ENCODE data around the gene GUCA2A. TPM values are rescaled to one million over a fixed set of nuclear protein-coding genes. Genes with fewer than 3 reads are reported as not detected.

GUCA2A gene
- total RNA-seq, 3 donors from 2014 or later, result not detected

DNA sequence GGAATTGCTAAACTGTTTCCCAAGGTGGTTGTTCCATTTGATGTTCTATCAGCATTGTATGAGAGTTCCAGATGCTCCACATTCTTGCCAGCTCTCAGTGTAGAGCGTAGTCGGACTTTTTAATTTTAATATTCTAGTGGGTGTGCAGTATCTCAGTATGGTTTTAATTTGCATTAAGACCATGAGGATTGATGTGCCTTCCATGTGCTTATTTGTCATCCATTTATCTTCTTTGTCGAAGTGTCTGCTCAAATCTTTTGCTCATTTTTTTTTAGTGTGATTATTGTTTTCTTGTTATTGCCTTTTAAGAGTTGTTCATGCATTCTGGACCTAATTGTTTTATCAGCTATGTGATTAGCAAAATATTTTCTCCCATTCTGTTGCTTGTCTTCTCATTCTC, 25.1 kb downstream of the GUCA2A start:
- DNase-seq, result no peak
- Mint-ChIP-seq H3K36me3 (ENCODE audit: insufficient read depth) (no peaks in the 10 kb centered on the region), H3K9me3 (no peaks in the 10 kb centered on the region), H3K27me3 (ENCODE audit: low read depth) (peaks cover 14% of the 10 kb centered on the region), H3K4me3 (no peak overlapping the region), H3K4me1 (ENCODE audit: low read depth) (peaks cover 4% of the 10 kb centered on the region)
- ATAC-seq, result no peak

DNA sequence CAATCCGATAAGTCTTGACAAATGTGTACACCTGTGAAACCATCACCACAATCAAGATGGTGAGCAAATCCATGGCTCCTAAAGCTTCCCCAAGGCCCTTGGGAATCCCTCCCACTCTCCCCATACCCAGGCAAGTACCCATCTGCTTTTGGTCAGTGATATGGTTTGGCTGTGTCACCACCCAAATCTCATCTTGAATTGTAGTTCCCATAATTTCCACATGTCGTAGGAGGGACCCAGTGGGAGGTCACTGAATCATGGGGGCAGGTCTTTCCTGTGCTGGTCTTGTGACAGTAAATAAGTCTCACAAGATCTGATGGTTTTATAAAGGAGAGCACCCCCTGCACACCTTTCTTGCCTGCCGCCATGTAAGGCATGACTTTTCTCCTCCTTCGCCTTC, 26.0 kb downstream of the GUCA2A start:
- ATAC-seq (no peak), DNase-seq (no peak)
- Mint-ChIP-seq H3K27me3 (ENCODE audit: low read depth) (peaks cover 14% of the 10 kb centered on the region), H3K4me3 (no peak overlapping the region), H3K9me3 (no peaks in the 10 kb centered on the region), H3K36me3 (ENCODE audit: insufficient read depth) (no peaks in the 10 kb centered on the region), H3K4me1 (ENCODE audit: low read depth) (peaks cover 4% of the 10 kb centered on the region)

DNA sequence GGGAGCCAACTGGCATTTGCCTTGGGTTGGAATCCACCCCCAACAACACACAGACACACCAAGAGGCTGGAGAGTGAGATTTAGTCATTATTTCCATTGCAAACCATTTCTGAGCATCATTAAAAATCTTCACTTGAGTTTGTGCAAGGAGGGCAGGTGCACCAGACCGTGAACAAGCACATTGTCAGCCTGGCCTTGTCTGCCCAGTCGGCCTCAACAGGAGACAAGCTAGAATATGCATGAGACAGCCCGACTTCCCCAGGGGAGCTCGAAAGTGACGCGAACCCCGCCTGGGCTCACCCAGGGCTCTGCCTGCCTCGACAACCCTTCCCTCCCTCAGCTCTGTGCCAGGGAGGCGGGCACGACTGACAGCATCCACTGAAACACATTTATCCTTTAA, 26.8 kb downstream of the GUCA2A start:
- no peak for ATAC-seq
- Mint-ChIP-seq H3K4me3 (no peak overlapping the region), H3K4me1 (ENCODE audit: low read depth) (no peaks in the 10 kb centered on the region), H3K9me3 (no peaks in the 10 kb centered on the region), H3K36me3 (ENCODE audit: insufficient read depth) (no peaks in the 10 kb centered on the region), H3K27me3 (ENCODE audit: low read depth) (peaks cover 14% of the 10 kb centered on the region)
- DNase-seq, result no peak

DNA sequence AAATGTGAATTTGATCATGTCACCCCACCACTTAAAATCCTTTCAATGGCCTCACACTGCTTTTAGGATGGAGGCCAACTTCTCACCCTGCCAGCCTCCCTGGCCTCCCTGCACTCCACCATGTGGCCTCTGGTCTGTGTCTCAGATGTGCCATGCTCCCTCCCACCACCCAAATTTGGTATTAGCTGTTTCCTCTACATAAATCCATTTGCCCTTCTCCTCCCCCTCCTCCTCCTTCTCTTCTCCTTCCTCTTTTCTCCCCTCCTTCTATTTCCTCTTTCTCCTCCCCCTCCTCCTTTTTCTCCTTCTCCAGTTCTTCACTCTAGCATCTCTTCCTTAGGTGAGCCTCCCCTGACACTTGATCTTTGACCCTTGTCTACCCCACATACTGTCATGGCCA, 28.1 kb downstream of the GUCA2A start:
- no peak for ATAC-seq

DNA sequence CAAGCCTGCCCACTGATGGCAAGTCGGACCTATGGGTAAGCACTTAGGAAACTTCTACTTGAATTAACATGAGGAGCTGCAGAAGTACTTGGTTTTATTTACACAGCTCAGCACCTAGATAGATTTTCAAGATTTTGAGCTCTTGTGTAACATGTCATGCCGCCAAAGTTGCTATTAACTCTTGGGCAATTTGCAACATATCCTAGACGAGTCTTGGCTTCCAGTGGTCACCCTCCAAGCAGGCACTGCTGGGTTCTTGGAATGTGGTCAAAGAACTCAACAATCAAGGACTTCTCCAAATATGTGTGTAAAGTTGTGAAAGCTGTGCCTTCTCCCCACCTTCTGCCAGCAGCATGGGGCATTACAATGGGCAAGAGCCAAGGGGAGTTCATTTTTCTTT, 29.1 kb downstream of the GUCA2A start:
- ATAC-seq (no peak), DNase-seq (no peak)
- Mint-ChIP-seq H3K9me3 (no peaks in the 10 kb centered on the region), H3K4me1 (ENCODE audit: low read depth) (no peaks in the 10 kb centered on the region), H3K27me3 (ENCODE audit: low read depth) (peaks cover 3% of the 10 kb centered on the region), H3K36me3 (ENCODE audit: insufficient read depth) (no peaks in the 10 kb centered on the region), H3K4me3 (no peak overlapping the region)

More for the DNA sequence above, 28.1 kb downstream of the GUCA2A start:
- Mint-ChIP-seq H3K9me3 (no peaks in the 10 kb centered on the region), H3K4me1 (ENCODE audit: low read depth) (no peaks in the 10 kb centered on the region), H3K4me3 (no peak overlapping the region), H3K36me3 (ENCODE audit: insufficient read depth) (no peaks in the 10 kb centered on the region), H3K27me3 (ENCODE audit: low read depth) (peaks cover 8% of the 10 kb centered on the region)
- no peak for DNase-seq

DNA sequence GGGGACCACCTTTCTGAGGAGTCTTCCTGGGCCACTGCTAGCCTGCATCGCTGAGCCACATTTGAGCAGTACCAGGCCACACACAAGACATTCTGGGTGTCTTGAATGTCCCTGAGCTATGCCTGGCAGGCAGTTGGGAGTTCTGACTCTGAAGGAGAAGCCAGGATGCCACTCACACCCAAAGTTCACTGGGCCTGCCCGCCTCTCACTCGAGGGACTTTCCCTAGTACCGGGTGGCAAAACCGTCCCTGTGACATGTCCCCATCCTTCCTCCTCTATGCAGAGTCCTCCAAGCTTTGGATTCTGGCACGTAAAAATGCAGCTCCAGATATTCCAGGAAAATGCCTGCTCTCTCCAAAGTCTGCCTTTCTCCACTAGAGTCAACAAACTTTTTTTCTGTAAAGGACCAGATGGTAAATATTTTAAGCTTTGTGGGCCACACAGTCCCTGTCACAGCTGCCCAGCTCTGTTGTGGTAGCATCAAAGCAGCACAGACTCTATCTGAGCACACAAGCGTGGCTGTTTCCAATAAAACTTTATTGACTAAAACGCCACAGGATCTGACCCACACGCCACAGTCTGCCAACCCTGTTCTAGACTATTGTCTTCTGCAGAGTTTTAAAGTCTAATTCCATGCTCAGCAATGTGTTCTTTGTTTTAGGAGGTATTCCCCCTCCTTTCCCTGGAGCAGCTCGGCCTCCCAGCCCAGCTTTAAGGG, 30.6 kb downstream of the GUCA2A start:
- H3K36me3 Mint-ChIP-seq (ENCODE audit: insufficient read depth), result no peaks in the 10 kb centered on the region
- H3K4me1 Mint-ChIP-seq (ENCODE audit: low read depth), result no peaks in the 10 kb centered on the region
- H3K4me3 Mint-ChIP-seq, result no peak overlapping the region
- no peak for ATAC-seq
- no peak for DNase-seq
- peaks cover 2% of the 10 kb centered on the region for H3K27me3 Mint-ChIP-seq (ENCODE audit: low read depth)
- H3K9me3 Mint-ChIP-seq, result no peaks in the 10 kb centered on the region

DNA sequence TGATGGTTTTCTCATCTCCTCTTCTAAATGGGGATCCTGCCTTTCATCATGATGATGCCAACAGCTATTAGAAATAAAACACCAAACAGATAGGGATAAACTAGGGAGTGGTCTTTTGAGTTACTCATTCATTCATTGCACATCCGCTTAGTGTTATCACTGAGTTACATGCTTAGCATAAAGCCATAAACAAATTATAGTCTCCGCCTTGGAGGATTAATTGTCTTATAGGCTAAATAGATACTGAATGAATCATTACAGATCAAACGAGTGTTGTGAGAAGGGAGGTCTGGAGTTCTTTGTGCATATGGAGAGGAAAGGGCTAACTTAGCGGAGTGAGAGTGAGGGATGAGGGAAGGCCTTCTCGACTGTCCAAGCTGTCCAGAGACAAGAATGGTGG, 31.2 kb downstream of the GUCA2A start:
- H3K27me3 Mint-ChIP-seq (ENCODE audit: low read depth), result peaks cover 2% of the 10 kb centered on the region
- H3K4me1 Mint-ChIP-seq (ENCODE audit: low read depth), result no peaks in the 10 kb centered on the region
- no peaks in the 10 kb centered on the region for H3K36me3 Mint-ChIP-seq (ENCODE audit: insufficient read depth)
- H3K9me3 Mint-ChIP-seq, result no peaks in the 10 kb centered on the region
- no peak overlapping the region for H3K4me3 Mint-ChIP-seq
- ATAC-seq (no peak), DNase-seq (no peak)

DNA sequence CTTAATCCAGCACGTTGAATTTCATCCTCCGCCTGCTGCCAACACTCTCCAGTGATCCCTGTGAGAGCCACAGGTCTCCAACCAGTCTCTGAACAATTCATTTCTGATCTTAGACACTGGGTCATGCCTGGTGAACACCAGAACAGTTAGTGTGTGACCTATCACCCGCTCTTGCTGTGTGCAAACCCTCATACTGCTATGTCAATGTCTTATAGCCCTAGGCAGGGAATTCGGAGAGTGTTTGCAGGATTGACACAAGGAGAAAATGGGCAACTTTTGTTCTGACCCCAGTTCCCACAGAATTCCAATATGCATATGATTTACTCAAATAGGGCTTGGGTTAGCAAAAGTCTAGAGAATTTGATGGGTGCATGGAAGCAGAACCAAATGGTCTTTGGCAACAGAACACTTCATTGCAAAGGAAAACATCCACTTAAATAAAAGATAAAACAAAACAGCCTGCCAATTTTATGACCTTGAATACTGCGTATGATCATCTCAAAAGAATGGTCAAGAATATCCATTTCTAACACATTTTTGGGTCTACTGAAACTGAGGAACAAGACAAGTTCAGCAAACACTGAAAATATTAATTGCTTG, 34.4 kb downstream of the GUCA2A start:
- no peak overlapping the region for H3K4me3 Mint-ChIP-seq
- H3K36me3 Mint-ChIP-seq (ENCODE audit: insufficient read depth), result no peaks in the 10 kb centered on the region
- DNase-seq (no peak), ATAC-seq (no peak)
- no peaks in the 10 kb centered on the region for H3K9me3 Mint-ChIP-seq
- peaks cover 2% of the 10 kb centered on the region for H3K27me3 Mint-ChIP-seq (ENCODE audit: low read depth)
- no peaks in the 10 kb centered on the region for H3K4me1 Mint-ChIP-seq (ENCODE audit: low read depth)

DNA sequence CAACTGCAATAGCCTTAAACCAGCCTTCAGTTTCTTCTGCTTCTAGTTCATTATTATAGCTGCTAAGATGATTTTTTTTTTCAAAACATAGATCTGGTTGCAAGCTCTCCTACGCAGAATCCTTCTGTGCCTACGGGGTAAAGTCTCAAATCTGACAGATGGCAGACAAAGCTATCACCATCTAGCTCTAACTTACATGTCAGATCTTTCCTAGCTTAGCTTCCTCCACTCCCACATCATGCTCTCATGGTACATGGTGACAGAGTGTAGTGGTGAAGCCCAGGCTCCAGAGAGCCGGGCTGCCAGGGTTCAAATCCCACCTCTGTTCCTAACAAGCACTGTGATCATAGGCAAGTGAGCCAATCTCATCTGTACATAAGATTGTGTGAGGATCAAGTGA, 35.6 kb downstream of the GUCA2A start:
- DNase-seq, result no peak
- Mint-ChIP-seq H3K4me1 (ENCODE audit: low read depth) (no peaks in the 10 kb centered on the region), H3K27me3 (ENCODE audit: low read depth) (peaks cover 2% of the 10 kb centered on the region), H3K4me3 (no peak overlapping the region), H3K36me3 (ENCODE audit: insufficient read depth) (no peaks in the 10 kb centered on the region), H3K9me3 (no peaks in the 10 kb centered on the region)
- ATAC-seq, result no peak

DNA sequence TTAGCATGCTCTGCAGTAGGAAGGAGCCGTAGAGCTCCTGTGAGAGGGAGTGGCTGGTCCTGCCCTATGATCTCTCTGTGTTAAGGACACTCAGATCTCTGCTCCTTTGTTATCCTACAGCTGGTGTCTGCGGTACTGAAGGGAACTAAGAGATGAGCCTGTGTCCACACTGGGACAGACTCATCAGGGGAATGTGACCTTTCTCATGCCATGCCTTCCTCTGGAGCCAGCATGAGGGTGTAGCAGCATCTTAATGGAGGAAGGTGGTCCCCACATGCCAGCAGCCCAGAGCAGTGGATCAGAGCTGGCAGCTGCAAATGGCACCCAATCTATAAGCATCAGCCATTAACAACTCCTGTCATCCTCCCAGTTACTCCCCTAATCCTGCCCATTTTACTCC, 36.0 kb downstream of the GUCA2A start:
- H3K36me3 Mint-ChIP-seq (ENCODE audit: insufficient read depth), result no peaks in the 10 kb centered on the region
- ATAC-seq (no peak), DNase-seq (no peak)
- no peak overlapping the region for H3K4me3 Mint-ChIP-seq
- H3K27me3 Mint-ChIP-seq (ENCODE audit: low read depth), result peaks cover 2% of the 10 kb centered on the region
- H3K4me1 Mint-ChIP-seq (ENCODE audit: low read depth), result no peaks in the 10 kb centered on the region
- H3K9me3 Mint-ChIP-seq, result no peaks in the 10 kb centered on the region

DNA sequence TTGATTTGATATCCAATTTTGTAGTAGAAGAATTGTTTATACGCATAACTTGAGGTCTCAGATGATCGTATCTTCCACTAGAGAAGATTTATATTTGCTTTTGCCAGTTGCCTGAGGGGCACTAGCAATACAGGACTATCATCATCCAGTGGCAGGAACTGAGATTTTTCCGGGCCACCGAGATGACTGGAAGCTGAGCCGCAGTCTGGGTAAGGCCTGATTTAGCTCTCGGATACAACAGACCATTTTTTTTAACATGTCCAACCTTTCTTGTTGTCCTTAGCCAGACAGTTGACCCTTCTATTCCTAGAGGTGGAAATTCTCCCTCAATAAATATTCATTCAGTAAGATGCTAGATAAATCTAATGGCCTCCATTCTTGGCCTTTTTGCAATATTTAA, 36.8 kb downstream of the GUCA2A start:
- Mint-ChIP-seq H3K27me3 (ENCODE audit: low read depth) (peaks cover 2% of the 10 kb centered on the region), H3K9me3 (no peaks in the 10 kb centered on the region), H3K36me3 (ENCODE audit: insufficient read depth) (no peaks in the 10 kb centered on the region), H3K4me1 (ENCODE audit: low read depth) (no peaks in the 10 kb centered on the region), H3K4me3 (no peak overlapping the region)
- no peak for ATAC-seq
- DNase-seq, result no peak

DNA sequence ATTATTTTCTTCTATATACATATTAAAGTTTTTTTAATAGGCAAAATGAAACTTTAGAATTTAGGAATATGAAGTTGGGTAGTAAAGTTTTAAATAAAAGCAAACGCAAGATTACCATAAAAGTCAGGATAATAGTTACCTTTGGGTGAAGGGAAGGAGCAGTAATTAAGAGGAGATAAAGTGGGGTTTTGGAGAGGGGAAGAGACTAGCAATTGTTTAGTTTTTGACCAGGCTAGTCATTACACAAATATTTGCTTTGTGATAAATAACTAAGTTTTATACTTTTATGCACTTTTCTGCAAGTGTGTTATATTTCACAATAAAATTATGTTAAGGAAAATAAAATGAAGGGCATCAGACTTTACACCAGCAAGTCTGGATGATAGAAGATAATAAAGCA, 39.0 kb downstream of the GUCA2A start:
- no peak for ATAC-seq
- peaks cover 5% of the 10 kb centered on the region for H3K27me3 Mint-ChIP-seq (ENCODE audit: low read depth)
- no peaks in the 10 kb centered on the region for H3K4me1 Mint-ChIP-seq (ENCODE audit: low read depth)
- DNase-seq, result no peak
- H3K36me3 Mint-ChIP-seq (ENCODE audit: insufficient read depth), result no peaks in the 10 kb centered on the region
- no peak overlapping the region for H3K4me3 Mint-ChIP-seq
- peaks cover 9% of the 10 kb centered on the region for H3K9me3 Mint-ChIP-seq

DNA sequence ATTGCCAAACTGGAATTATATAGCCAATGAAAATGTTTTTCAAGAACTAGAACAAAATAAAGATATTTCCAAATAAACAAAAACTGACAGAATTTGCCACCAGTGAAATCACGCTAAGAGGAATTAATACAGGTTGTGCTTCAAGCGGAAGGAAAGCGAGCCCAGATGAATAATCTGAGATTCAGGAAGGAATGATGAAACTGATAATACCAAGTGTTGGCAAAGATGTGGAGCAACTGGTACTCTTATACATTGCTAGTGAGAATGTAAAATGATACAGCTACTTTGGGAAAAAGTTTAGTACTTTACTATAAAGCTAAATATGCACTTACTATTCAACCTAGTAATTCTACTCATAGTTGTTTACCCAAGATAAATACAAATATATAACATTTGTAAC, 42.1 kb downstream of the GUCA2A start:
- Mint-ChIP-seq H3K4me3 (no peak overlapping the region), H3K27me3 (ENCODE audit: low read depth) (peaks cover 5% of the 10 kb centered on the region), H3K36me3 (ENCODE audit: insufficient read depth) (no peaks in the 10 kb centered on the region), H3K9me3 (peaks cover 9% of the 10 kb centered on the region), H3K4me1 (ENCODE audit: low read depth) (no peaks in the 10 kb centered on the region)
- DNase-seq (no peak), ATAC-seq (no peak)

DNA sequence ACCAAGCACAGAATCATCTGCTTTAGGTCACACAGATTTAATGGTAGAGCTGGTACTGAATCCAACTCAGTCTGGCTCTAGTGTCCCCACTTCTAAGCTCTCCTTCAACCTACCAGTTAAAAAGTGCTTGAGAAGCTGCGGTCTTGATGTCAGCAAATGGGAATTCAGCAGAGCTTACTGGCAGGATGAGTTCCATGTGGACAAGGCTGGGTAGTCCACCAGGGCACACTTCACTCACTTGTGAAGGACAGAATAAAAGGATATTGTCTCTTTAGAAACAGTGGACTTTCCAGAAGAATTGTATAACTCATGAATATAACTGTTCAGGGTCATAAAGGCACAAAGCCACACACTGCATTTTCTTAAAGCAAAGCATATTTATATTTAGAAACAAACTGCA, 46.4 kb downstream of the GUCA2A start:
- Mint-ChIP-seq H3K36me3 (ENCODE audit: insufficient read depth) (no peaks in the 10 kb centered on the region), H3K4me1 (ENCODE audit: low read depth) (no peaks in the 10 kb centered on the region), H3K9me3 (peaks cover 9% of the 10 kb centered on the region), H3K4me3 (no peak overlapping the region), H3K27me3 (ENCODE audit: low read depth) (peaks cover 15% of the 10 kb centered on the region)
- ATAC-seq (no peak), DNase-seq (no peak)

DNA sequence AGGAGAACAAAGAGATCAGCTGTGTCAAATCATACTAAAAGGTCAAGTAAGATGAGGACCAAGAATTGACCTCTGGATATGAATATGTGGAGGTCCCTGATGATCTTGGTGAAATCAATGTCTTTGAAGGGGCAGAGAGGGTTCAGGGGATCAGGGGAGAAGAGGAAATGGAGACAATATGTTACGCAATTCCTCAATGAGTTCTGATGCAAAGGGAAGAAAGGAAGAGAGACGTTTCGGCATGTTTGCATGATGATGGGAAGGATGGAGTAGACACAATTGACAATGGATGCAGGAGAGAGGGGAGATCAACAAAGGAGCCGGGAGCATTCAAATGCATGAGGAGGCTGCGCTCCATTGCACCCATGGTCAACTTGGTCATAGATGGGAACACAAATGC, 47.3 kb downstream of the GUCA2A start:
- Mint-ChIP-seq H3K9me3 (peaks cover 7% of the 10 kb centered on the region), H3K4me1 (ENCODE audit: low read depth) (no peaks in the 10 kb centered on the region), H3K36me3 (ENCODE audit: insufficient read depth) (no peaks in the 10 kb centered on the region), H3K27me3 (ENCODE audit: low read depth) (peaks cover 17% of the 10 kb centered on the region), H3K4me3 (no peak overlapping the region)
- DNase-seq, result no peak
- no peak for ATAC-seq
